Loucy (cell line): ENCODE data around the gene AADACL4.

ENCODE experiments used
- CTCF ChIP-seq: fragments of 200-600 bp; sonication (generic); conservative IDR thresholded peaks from 2 replicates; pipeline ENCODE4 v1.5.1; 2014; ENCODE audit warnings: mild to moderate bottlenecking, antibody characterized with exemption, low read length
- EZH2phosphoT487 ChIP-seq: fragments of 200-600 bp; IDR thresholded peaks from 2 replicates; pipeline ENCODE4 v1.6.1; 2018; ENCODE audit warnings: antibody characterized with exemption, mild to moderate bottlenecking, moderate library complexity, borderline replicate concordance

- TF ChIP-seq CTCF = no peak
- TF ChIP-seq EZH2phosphoT487 = no peak
Measured at GRCh38 chr1:12603224-12603623, 40.7 kb upstream of the AADACL4 start.
